GM21360 (cell line): ENCODE data around the gene TSPEAR.

Experiments
- ATAC-seq: cut with Tn5 transposase; IDR thresholded peaks from one replicate; pipeline ENCODE4 v1.9.1; 2021; ENCODE audit warnings: mild to moderate bottlenecking, moderate library complexity; ENCODE audit not compliant: unreplicated experiment

The TSPEAR gene

DNA sequence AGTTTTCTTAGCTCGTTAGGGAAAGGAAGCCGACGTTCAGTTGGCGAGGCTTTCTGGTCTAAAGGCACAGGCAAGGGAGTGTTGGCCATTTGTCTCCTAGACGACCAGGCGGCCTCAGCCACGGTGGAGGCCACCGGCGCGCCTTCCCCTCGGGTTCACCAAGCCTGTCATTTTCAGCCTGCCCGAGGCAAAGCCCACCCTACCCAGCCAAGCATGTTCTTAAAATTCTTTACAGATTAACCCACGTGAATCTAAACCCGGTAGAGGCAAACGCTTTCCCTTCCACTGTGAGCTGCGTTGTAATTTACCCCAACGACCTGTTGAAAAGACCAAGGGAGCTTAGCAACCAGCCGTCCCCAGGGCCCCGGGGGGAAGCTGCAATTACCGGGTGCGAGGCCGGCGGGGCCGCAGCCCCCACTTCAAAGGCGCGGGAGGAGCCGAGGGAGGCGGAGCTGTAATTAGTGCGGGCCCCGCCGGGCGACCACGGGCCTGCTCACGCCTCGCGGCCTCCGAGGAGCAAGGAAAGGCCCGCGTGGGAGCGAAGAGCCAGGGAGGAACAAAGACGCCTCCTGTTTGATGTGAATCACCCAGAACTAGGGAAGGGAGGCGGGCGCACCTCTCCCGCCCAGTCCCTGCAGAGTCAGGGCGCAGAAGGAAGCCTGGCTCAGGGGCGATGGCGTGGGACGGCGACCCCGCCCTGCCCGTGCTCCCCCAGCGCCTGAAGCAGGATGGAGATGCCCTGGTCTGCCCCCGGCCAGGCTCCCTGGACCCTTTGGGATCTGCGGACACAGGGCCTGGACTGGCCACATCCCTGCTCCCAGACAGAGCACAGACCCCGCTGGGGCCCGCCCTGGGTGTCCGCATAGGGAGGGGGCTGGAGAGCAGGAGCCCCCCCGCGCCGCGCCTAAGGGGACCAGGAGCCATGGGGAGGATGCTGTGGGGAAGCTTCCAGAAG lies 12.1 kb upstream of the TSPEAR start:
- no peak for ATAC-seq

DNA sequence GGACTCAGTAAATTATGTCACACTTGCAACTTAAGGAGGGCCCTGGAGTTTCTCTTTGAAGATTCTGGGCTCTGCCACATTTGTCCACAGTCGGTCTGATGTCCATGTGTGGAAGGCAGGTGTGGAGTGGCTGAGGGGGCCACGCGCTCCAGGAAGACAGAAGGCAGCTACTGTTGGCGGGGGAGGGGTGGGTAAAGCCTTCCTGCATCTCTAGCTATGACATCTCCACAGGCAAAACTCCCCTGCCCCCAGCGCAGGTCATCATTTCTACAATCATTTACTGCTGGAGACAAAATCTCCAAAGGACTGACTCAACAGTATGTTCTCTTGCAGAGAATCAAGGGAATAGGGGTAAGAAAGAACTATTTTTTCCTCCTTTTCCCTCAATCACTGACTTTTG lies 11.4 kb upstream of the TSPEAR start:
- ATAC-seq: no peak

DNA sequence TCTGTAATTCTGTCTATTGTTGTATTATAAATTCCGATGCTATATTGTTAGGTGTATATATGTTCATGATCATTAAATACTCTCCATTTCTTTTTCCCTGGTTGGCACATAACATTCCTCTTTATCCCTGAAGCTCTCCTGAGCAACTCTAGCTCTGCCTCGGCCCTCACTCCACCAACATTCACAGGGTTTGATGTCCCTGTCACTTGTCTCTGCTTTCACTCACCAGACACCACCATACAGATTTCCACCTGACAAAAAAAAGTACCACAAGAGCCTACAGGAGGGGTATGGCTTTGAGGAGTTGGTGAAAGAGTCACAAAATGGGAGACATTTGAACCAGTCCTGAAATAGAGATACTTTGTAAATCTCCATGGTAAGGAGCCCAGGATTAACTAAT lies 8.8 kb upstream of the TSPEAR start:
- ATAC-seq: no peak

DNA sequence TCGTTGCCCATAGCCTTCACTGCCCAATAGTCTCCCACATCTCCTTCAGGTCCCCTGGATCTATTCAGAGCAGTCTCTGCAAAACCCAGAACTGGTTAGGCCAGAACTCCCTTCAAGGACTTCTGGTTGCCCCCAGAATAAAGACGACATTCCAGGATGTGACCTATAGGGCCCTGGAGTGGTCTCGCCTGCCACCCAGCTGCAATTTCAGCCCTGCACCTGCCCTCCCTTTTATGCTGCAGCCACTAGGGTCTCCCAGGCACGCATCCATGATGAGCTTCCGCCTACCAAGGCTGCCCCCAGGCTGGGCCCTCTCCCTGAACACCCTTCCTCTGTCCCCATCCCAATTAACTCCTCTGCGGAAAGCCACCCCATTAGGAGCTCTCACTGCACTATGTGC lies 7.2 kb upstream of the TSPEAR start:
- no peak for ATAC-seq

DNA sequence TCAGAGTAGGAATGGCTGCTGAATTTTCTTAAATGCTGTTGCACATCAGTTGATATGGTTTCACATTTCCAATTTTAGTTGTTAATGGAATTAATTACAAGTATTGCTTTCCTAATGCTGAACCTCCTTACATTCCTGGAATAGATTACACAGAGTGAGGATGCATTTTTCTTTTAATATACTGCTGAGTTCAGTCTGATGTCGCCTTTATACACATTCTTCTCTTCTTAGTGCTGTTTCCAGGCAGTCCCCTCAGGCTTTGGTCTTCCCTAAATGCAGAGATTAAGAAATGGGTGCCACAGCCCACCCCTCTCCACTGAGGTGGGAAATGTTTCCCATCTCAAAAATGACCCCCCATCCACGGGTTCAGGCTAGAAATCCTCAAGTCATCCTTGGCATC lies 6.7 kb upstream of the TSPEAR start:
- no peak for ATAC-seq

DNA sequence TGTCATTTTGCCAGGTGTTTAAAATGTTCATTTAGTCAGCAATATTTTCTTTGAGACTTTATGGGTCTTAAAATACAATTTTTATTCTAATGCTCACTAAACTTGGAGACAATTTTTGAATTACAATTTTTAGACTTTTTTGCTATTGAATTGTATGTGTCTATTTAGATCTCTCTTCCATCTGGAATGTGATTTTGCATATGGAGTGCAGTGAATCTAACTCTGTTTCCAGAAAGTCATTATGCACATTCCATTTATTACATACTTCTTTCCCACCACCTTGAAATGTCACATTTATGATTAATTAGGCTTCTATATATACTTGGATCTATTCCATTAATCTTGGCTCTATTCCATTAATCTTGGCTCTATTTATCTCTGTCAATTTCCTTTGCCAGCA lies 5.6 kb upstream of the TSPEAR start:
- no peak for ATAC-seq

DNA sequence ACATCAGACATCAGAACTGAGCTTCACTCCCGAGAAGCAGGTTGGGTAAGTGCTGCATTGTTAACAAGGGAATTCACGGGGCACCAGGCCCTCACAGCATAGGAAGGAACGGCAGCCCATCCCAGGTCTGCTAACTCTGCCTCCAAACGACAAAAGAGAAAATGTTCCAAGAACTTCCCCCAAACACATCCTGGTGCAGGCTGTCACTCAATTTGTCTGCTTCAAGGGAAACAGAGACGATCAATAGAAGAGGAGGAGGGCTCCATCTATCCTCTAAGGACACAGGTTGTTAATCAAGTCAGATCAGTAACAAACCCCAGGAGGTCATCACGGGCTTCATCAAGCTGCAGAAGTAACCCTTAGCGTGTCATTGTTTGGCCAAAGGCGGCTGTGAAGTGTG lies 3.5 kb upstream of the TSPEAR start:
- no peak for ATAC-seq

DNA sequence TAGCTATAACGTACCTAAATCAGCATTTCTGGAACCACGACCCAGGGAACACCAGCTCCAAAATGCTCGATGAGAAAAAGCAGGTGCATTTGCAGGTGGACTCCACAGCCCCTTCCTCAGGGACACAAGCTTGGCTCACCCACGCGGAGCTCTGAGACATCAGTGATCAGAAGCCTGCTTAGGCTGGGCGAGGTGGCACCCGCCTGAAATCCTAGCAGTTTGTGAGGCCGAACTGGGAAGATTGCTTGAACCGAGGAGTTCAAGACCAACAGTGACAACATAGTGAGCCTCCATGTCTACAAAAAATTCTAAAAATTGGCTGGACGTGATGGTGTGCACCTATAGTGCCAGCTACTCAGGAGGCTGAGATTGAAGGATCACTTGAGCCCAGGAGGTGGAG lies 2.5 kb upstream of the TSPEAR start:
- no peak for ATAC-seq

DNA sequence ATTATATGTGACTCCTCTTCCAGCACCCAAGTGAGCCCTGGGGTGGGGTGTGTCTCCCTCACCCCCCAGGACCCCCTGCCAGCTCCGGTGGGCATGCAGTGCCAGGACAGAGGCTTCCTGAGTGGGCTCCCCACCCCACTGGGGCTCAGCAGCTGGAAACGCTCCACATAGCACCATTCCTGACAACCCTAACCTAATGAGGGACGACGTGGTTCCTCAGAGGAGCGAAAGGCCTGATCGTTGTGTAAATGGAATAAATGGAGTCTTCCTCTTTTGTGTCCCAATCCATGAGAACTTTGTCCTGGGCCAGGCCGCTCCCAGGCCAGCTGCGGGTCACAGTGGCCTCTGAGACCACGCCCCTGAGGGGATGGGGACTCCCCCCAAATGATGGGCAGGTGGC lies 1.8 kb upstream of the TSPEAR start:
- ATAC-seq: no peak

DNA sequence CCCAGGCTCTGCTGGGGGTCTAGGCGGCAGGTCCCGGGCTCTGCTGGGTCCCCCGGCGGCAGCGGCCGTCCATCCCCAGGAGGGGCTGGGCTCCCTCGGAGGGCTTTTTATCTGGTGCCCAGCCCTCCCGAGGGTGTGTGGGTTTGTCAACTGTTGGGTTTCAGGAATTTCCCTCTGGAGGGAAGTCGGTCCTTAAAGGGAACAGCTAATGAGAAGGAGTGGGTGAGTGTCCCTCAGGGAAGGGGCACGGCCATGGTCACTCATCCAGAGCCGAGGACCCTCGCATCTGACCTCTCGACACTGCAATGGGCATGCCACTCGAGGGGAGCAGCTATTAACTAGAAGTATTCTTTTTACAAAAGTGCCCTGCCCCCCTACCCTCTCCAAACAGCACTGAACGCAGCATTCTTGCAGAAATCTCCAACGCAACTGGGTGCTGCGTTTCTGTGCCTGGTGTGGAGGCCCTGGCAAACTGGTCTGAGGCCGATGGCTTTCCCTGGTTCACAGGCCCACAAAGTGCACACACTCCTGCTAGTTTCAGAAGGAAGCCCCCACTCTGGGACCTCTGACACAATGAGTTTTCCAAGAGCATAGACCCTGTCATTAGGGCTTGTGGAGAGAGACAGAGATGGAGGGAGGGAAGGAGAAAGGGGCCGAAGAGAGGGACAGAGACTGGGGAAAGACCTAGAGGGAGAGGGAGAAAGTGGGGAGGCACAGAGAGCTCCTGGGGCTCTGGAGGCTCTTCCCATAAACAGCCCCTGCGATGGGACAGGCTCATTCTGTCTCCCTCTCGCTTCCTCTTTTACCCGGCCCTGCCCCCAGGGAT lies 1.0 kb upstream of the TSPEAR start:
- no peak for ATAC-seq

DNA sequence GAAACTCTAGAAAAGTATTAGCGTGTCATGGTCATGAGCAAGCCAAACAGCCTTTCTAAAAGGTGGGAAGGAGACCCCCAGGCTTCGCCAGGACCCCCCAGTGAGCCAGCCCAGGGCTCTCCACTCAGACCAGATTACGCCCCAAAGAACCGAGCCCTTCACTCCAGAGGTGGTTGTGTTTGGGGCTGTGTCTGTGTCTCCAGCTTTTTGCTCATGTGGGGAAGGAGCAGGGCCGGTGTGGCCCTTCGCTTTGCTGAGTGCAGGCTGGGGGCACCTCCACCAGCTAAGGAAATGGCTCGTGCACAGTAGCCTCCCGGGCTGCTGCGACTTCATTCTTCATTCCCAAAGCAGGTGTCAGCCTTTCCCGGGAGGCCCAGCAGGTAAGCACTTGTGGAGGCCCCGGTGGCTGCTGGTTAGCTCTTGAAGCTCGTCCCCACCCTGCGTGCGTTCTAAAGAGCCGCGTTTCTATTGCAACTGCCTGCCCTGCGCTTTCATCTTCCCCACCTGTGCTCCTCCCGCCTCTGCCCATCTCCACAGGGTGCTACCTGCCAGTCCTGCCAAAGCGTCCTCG lies 531 bp downstream of the TSPEAR start:
- ATAC-seq: no peak

DNA sequence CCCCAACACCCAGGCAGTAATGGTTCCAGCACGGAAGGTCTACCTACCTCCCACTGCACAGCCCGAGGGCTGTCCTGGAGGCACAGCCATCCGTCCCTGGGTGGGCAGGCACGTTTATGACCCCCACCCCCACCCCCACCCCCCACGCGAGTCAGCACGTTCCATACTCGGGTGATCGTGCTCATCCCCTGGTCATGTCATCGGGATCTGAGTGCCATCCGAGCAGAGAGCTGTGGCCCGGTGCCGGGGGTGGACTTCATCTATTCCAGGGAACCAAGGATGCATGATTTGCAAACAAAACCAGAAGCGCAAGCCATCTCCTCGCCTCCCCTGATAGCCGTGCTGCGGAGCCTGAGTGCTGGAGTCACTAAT lies 1.1 kb downstream of the TSPEAR start:
- no peak for ATAC-seq

DNA sequence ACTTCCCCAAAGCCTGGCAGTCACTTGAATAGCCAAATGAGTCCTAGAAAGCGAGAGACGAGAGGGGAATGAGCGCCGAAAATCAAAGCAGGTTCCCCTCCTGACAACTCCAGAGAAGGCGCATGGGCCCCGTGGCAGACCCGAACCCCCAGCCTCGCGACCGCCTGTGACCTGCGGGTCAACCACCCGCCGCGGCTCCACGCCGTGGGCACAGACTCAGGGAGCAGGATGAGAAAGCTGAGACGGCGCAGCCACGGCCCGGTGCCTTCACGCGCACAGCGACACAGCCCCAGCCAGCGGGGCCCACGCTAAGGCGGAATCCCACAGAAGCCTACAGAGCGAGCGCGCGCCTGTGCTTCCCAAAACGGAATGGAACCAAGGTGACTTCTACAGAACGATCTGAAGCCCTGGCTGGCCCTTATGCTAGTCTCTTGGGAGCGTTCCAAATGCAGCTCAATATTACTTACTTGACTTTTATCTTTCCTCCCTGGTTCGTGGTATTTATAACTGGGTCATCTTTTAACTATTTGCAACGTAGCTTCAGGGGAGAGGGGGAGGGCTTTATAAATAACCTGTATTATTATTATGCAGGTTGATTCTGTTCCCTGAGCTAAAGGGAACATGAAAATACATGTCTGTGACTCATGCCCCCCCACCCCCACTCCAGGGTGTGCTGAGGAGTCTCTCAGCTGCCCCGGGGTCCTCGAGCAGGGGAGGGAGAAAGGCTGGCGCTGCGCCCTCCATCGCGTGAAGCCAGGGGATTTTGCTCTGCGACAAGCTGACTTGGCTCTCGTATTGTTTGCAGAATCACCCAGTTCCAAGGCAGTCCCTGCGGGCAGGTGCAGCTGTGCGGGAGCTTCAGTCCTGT lies 1.7 kb downstream of the TSPEAR start:
- ATAC-seq: no peak

DNA sequence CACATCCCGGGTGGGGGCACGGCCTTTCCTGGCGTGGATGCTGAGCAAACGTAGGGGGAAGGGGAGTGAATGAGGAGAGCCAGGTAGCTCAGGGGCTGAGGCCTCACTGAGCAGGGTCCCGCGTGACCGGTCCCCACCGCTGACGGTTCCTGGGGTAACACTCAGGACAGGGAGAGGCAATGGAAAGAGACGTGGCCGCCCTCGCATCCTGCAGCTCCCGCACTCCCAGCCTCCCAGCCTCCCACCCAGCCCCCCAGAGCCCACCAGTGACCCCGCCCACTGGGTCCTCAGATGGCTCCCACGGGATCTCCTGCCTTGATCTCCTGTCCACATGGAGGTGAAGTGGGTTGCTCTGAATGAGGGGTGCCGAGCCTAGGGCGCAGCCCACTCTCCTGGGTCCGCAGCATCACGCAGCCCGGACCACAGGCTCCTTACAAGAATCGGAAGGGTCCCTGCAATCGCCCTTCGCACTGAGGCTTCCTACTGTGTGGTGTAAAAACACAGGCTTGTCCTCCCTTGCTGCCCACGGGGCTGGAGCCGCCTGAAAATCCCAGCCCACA lies 2.4 kb downstream of the TSPEAR start:
- ATAC-seq: no peak

DNA sequence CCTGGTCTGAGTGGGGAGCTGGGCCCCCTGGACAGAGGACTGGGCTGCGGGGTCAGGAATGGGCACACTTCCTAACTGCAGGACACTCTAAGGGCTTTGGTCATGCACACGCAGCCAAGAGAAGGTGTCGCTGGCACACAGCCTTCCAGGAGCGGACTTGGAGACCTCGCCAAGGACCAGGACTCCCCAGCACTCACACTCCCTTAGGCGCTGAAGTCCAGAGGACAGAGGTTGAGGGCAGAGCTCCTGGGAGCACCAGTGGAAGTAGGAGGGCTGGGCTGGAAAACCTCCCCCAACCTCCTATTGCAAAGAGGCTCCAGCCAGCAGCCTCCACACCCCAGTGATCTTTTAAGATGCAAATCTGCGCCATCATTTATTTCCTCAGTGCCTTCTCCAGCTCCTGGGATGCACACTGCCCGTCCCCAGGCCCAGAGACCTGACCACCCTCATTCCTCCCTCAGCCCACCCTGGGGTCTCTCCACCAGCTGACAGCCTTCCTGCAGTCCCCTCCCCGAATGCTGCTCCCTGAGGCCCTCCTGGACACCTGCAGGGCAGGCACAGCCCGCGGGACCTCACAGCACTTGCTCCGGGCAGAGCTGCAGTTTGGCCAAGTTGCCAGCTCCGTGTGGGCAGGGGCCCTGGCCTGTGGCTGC lies 3.0 kb downstream of the TSPEAR start:
- no peak for ATAC-seq

DNA sequence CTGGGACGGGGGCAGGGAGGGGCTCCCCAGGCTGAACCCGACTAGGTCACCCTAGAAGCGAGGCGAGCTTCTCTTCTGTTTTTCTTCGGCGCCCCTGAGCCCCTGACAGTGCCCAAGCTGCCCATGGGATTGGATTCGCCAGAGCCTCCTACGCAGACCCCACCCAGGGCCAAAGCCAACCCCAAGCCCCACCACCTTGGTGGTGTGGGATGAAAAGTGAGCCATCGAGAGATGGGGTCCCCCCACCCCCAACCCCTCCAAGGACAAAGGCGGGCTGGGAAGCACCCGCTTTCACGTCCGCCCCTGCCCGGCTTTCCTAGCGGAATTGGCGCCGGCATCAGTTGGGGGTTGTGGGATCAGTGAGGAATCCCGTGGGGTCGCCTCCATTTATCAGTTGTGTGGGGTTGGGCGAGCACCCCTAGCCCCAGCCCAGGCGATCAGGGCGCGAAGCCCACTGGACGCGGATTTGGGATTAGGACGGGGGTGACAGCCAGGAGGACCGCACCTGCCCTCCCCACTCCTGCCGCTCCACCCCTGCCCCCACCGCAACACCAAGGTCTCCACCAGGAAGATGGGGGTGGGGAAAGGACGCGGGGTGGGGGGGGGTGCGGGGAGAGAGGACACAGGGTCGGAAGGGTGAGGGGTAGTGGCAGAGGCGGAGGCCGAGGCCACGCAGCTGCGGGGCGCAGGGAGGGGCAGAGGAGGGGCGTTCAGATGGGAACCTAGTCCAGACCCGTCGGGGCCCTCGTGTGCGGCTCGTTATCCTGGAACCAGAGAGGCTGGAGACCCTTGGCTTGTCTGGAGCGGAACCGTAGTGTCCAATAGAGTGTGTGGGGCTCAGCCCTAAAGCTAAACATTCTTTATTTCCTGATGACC lies 4.4 kb downstream of the TSPEAR start:
- ATAC-seq: no peak

DNA sequence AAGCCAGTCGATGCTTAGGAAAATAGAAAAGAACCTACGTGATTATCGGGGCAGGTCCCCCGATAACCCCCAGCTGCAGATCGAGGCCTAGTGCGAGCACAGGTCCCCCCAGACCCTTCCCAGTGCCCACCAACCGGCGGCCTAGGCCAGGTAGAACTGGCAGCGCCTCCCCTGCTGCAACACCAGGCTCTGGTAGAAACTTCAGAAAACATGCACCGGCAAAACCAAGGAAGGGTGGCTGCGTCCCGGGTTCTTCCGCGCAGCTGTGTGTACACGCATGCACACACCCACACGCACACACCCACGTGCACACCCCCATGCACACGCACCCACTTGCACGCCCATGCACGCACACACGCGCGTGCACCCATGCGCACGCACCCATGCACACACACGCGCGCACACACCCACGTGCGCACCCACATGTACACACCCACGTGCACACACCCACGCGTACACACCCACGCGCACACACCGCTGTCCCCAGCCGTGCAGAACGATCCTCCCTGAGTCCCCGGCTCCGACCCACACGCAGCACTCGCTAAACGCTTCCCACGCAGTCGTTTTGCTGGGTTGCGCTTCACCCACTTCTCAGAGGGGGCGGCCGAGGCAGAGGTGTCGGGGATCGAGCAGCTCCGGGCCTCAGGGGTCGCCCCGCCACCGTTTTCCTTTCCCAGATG lies 5.2 kb downstream of the TSPEAR start:
- no peak for ATAC-seq

DNA sequence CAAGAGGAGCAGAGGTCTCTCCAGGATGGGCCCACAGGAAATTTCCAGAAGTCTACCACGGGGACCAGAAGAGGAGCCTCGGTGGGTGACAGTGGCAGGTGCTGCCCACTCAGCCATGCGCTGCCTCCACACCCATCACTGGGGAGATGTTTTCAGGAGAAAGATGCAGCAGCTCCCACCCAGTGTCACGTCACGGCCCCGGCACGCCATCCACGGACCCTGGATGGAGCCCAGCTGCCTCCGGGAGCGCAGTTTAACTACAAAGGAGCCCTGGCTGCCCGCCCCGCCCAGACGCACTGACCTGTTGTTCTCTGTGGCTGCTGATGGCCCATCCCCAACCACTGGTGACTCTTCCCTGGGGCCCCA lies 6.8 kb downstream of the TSPEAR start:
- ATAC-seq: no peak
